CD4-positive, CD25-positive, alpha-beta regulatory T cell (primary cell): ENCODE data around the gene RNF38. TPM values are rescaled to one million over a fixed set of nuclear protein-coding genes. Genes with fewer than 3 reads are reported as not detected.
"Not testable (repeated sequence)": the region's sequence is repeated elsewhere in the genome, so short reads cannot be mapped to it uniquely, and the experiment has no call there.

Experiments
- ATAC-seq, 2 donors: fragments of 150-1000 bp; cut with Tn5 transposase; one replicate each; pipeline ENCODE4 v1.10.0; 2021; ENCODE audit warnings: low read depth in 2 of 2, moderate number of reproducible peaks in 2 of 2, moderate library complexity in 1 of 2
- DNase-seq, 3 donors: peaks; one replicate each; pipeline versions ENCODE4 v3.0.0 to v3.0.0-alpha.2; 2012 to 2022; ENCODE audit warnings: mixed read lengths in 1 of 3
- H3K27ac ChIP-seq: one replicate; pipeline ENCODE4 v1.7.0; 2013; ENCODE audit warnings: mild to moderate bottlenecking, low read length; ENCODE audit not compliant: insufficient read depth, poor library complexity, severe bottlenecking
- H3K27me3 ChIP-seq: one replicate; pipeline ENCODE4 v1.7.0; 2013; ENCODE audit warnings: low read length; ENCODE audit not compliant: control insufficient read depth, insufficient read depth
- H3K36me3 ChIP-seq: one replicate; pipeline ENCODE4 v1.7.0; 2013; ENCODE audit warnings: mild to moderate bottlenecking, low read length, moderate library complexity; ENCODE audit not compliant: control insufficient read depth, insufficient read depth
- H3K4me1 ChIP-seq: 2 replicates; pipeline ENCODE4 v1.7.0; 2013; ENCODE audit warnings: mild to moderate bottlenecking, low read length; ENCODE audit not compliant: insufficient read depth, control insufficient read depth, poor library complexity, severe bottlenecking
- H3K4me3 ChIP-seq: one replicate; pipeline ENCODE4 v1.7.0; 2013; ENCODE audit warnings: low read depth, mild to moderate bottlenecking, low read length, moderate library complexity
- H3K9me3 ChIP-seq, 2 experiments: 1 replicate in 1 of 2; 2 replicates in 1 of 2; pipeline ENCODE4 v1.7.0; 2013; ENCODE audit warnings: low read length in 2 of 2, mild to moderate bottlenecking in 1 of 2, moderate library complexity in 1 of 2; ENCODE audit not compliant: control insufficient read depth in 2 of 2
- H3K27ac Mint-ChIP-seq, 3 donors: one replicate each; pipeline ENCODE4 v1.8.0; 2020 to 2022; ENCODE audit warnings: mild to moderate bottlenecking in 3 of 3, mixed read lengths in 3 of 3, moderate library complexity in 2 of 3
- H3K27me3 Mint-ChIP-seq: one replicate; pipeline ENCODE4 v1.8.0; 2022; ENCODE audit warnings: mild to moderate bottlenecking, mixed read lengths
- H3K36me3 Mint-ChIP-seq: one replicate; pipeline ENCODE4 v1.8.0; 2020; ENCODE audit warnings: mixed read lengths
- H3K4me1 Mint-ChIP-seq, 4 donors: one replicate each; pipeline ENCODE4 v1.8.0; 2020 to 2022; ENCODE audit warnings: mixed read lengths in 4 of 4, mild to moderate bottlenecking in 1 of 4
- H3K4me3 Mint-ChIP-seq, 4 donors: one replicate each; pipeline ENCODE4 v1.8.0; 2020 to 2022; ENCODE audit warnings: mild to moderate bottlenecking in 4 of 4, mixed read lengths in 4 of 4, moderate library complexity in 3 of 4
- H3K9me3 Mint-ChIP-seq, 7 donors: one replicate each; pipeline ENCODE4 v1.8.0; 2020 to 2022; ENCODE audit warnings: mixed read lengths in 7 of 7, mild to moderate bottlenecking in 3 of 7, moderate library complexity in 2 of 7
- polyA plus RNA-seq, 4 donors: library from polyadenylated mRNA; unstranded; fragments of 300-500 nt; fragmentation: Illumina TruSeq; gene quantifications; one replicate each; pipeline ENCODE4 v1.2.3, GENCODE V29; 2021
- total RNA-seq: library from RNA; stranded (reverse); gene quantifications from one replicate; pipeline ENCODE4 v1.2.3, GENCODE V29; 2022

Gene RNF38
- total and polyA plus RNA-seq, 5 donors from 2014 or later = 16.0 to 103 (median 20.8) TPM

DNA sequence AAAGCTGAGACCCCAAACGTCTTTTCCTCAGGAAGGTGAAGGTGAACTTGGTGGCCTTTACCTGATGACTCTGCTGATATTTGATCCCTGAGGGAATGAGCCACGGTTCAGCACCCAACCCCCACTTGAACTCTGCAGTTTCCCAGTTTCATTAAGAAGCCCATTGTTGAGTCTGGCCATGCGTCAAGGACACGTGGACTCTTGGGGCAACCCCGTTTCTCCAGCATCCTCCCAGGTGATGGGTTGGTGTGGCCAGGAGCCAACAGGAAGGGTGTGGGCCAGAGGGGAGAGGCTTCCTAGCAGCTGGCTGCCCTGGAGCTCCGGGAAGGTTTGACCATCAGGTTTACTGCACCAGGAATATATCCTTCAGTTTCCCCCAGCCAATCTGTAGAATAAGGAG lies 82.3 kb downstream of the RNF38 start:
- no peak overlapping the region for H3K27ac ChIP-seq
- no peak overlapping the region for H3K27ac Mint-ChIP-seq
- no peak overlapping the region for H3K4me3 Mint-ChIP-seq
- no peak overlapping the region for H3K4me3 ChIP-seq
- ATAC-seq (no peak), DNase-seq (no peak)
- no peaks in the 10 kb centered on the region for H3K36me3 Mint-ChIP-seq
- H3K4me1 Mint-ChIP-seq = no peaks in the 10 kb centered on the region
- H3K36me3 ChIP-seq = no peaks in the 10 kb centered on the region
- peaks cover 5% of the 10 kb centered on the region for H3K27me3 Mint-ChIP-seq
- H3K9me3 ChIP-seq = no peaks in the 10 kb centered on the region
- no peaks in the 10 kb centered on the region for H3K4me1 ChIP-seq
- H3K27me3 ChIP-seq = no peaks in the 10 kb centered on the region
- peaks cover 0 to 2% (median 0%) of the 10 kb centered on the region in 7 donors for H3K9me3 Mint-ChIP-seq

DNA sequence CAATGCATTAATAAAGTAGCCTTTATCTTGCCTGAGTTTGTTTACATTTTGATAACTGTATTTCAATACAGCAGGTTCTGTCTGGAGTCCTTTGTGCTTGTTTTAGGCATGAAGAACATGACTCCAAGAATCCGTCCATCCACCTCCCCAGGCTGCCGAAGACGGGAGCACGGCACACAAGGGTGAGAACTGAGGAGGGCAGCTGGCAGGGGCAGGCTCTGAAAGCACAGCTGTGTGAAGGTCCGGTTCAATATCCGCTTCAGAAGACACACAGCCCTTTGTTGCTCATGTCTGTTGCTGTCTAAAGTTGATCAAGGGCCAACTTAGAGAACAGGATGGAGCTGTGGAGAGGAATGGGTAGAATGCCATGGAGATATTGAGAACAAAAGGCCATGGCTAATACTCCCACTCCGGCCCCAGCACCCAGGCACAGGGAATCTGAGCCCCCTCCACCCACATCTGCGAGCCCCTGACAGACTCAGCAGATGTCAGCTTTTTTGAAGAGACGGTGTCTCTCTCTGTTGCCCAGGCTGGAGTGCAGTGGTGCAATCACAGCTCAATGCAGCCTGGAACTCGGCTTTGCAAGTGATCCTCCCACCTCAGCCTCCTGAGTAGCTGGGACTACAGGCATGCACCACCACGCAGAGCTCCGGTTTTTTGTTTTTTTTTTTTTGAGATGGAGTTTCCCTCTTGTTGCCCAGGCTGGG lies 83.3 kb downstream of the RNF38 start:
- Mint-ChIP-seq H3K4me3 (no peak overlapping the region), H3K27ac (no peak overlapping the region), H3K4me1 (no peaks in the 10 kb centered on the region), H3K36me3 (no peaks in the 10 kb centered on the region), H3K27me3 (peaks cover 5% of the 10 kb centered on the region), H3K9me3 (peaks cover 0 to 2% (median 0%) of the 10 kb centered on the region in 7 donors)
- H3K27ac ChIP-seq = no peak overlapping the region
- H3K36me3 ChIP-seq = no peaks in the 10 kb centered on the region
- no peak overlapping the region for H3K4me3 ChIP-seq
- no peak for ATAC-seq
- no peaks in the 10 kb centered on the region for H3K9me3 ChIP-seq
- no peaks in the 10 kb centered on the region for H3K4me1 ChIP-seq
- no peaks in the 10 kb centered on the region for H3K27me3 ChIP-seq
- no peak for DNase-seq

- H3K27me3 ChIP-seq = no peaks in the 10 kb centered on the region
- H3K9me3 ChIP-seq = no peaks in the 10 kb centered on the region
- peaks cover 5% of the 10 kb centered on the region for H3K27me3 Mint-ChIP-seq
- no peak overlapping the region for H3K27ac Mint-ChIP-seq
- ATAC-seq = no peak
- peaks cover 0 to 4% (median 0%) of the 10 kb centered on the region in 4 donors for H3K4me1 Mint-ChIP-seq
- peaks cover 0 to 2% (median 0%) of the 10 kb centered on the region in 7 donors for H3K9me3 Mint-ChIP-seq
- H3K4me1 ChIP-seq = no peaks in the 10 kb centered on the region
- no peak overlapping the region for H3K4me3 ChIP-seq
- H3K4me3 Mint-ChIP-seq = no peak overlapping the region
- H3K36me3 Mint-ChIP-seq = no peaks in the 10 kb centered on the region
- H3K27ac ChIP-seq = no peak overlapping the region
- no peaks in the 10 kb centered on the region for H3K36me3 ChIP-seq
- DNase-seq = no peak
These were observed 84.0 kb downstream of the RNF38 start for GRCh38 chr9:36316049-36316448.

DNA sequence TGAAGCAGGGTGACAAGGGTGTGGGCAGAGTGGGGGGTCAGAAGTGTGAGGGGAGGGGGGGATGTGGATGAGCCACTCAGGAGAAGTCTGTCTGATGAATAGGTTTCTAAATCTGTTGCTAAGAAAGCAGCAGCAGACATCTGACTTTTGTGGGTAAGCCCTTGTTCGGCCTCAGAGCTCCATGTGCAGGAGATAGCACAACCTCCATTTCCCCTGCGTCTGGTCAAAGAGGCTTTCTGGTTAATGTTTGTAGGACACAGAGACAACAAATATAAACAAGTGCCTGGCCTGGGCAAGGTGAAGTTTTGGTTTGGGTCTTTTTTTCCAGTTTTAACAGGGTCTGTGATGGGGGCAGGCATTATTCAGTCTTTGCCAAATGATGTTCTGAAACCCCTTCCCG lies 84.8 kb downstream of the RNF38 start:
- ATAC-seq = no peak
- peak overlapping the region in 2 of 3 donors; percentile 69 to 82 for H3K27ac Mint-ChIP-seq

DNA sequence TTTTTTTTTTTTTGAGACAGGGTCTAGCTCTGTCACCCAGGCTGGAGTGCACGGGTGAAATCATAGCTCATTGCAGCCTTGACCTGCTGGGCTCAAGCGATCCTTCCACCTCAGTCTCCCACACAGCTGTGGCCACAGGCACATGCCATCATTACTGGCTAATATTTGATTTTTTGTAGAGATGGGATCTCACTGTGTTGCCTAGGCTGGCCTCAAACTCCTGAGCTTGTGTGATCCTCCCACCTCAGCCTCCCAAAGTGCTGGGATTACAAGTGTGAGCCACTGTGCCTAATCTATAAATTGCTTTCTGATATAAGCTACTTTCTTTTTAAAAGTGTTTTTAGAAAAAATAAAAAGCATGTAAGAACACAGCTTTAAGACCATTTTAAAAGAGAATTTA lies 85.3 kb downstream of the RNF38 start:
- H3K4me3 ChIP-seq = no peak overlapping the region
- Mint-ChIP-seq H3K9me3 (peaks cover 0 to 2% (median 0%) of the 10 kb centered on the region in 7 donors), H3K4me1 (peaks cover 0 to 5% (median 0%) of the 10 kb centered on the region in 4 donors), H3K36me3 (no peaks in the 10 kb centered on the region), H3K27ac (no peak overlapping the region), H3K4me3 (no peak overlapping the region), H3K27me3 (peaks cover 5% of the 10 kb centered on the region)
- H3K4me1 ChIP-seq = no peaks in the 10 kb centered on the region
- H3K9me3 ChIP-seq = no peaks in the 10 kb centered on the region
- ATAC-seq = no peak
- no peak overlapping the region for H3K27ac ChIP-seq
- H3K36me3 ChIP-seq = no peaks in the 10 kb centered on the region
- H3K27me3 ChIP-seq = no peaks in the 10 kb centered on the region
- no peak for DNase-seq

More for the DNA sequence above, 84.8 kb downstream of the RNF38 start:
- Histone ChIP-seq H3K27me3 (no peaks in the 10 kb centered on the region), H3K9me3 (no peaks in the 10 kb centered on the region), H3K36me3 (no peaks in the 10 kb centered on the region), H3K27ac (no peak overlapping the region), H3K4me1 (no peaks in the 10 kb centered on the region), H3K4me3 (no peak overlapping the region)
- H3K36me3 Mint-ChIP-seq = no peaks in the 10 kb centered on the region
- no peak for DNase-seq
- H3K9me3 Mint-ChIP-seq = peaks cover 0 to 2% (median 0%) of the 10 kb centered on the region in 7 donors
- no peak overlapping the region for H3K4me3 Mint-ChIP-seq
- H3K27me3 Mint-ChIP-seq = peaks cover 5% of the 10 kb centered on the region
- H3K4me1 Mint-ChIP-seq = peaks cover 0 to 5% (median 0%) of the 10 kb centered on the region in 4 donors

GRCh38 chr9:36306471-36307306 lies 93.4 kb downstream of the RNF38 start:
- DNase-seq (peak in 1 of 3 donors; percentile 37), ATAC-seq (no peak)
- Histone ChIP-seq H3K4me1 (peaks cover 8% of the 10 kb centered on the region), H3K4me3 (no peak overlapping the region), H3K36me3 (no peaks in the 10 kb centered on the region), H3K27ac (no peak overlapping the region), H3K27me3 (no peaks in the 10 kb centered on the region), H3K9me3 (no peaks in the 10 kb centered on the region)
- H3K4me3 Mint-ChIP-seq = peak overlapping the region in 3 of 4 donors; percentile 8 to 43 (median 17)
- peaks cover 4% of the 10 kb centered on the region for H3K27me3 Mint-ChIP-seq
- peaks cover 8 to 12% (median 11%) of the 10 kb centered on the region in 4 donors for H3K4me1 Mint-ChIP-seq
- H3K27ac Mint-ChIP-seq = peak overlapping the region in 1 of 3 donors; percentile 3
- H3K36me3 Mint-ChIP-seq = no peaks in the 10 kb centered on the region
- H3K9me3 Mint-ChIP-seq = no peaks in the 10 kb centered on the region

DNA sequence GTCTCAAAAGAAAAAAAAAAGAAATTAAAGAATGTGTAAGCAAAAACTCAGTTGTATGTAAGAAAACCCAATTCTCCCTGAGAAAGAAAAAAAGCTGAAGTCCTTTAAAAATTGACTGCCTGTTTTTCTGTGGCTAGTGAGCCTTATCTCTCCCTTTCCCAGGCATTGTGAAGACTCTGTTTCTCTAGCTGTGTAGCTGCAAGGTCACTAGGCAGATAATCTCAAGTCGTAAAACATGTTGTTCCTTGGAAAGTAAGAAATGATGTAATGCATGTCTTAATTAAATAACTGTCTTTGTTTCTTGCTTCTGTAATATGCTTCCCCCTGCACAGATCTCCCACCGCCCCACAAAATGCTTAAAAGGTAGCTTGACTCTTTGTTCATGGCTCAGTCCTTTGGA lies 95.7 kb downstream of the RNF38 start:
- not testable (repeated sequence) for H3K27me3 ChIP-seq, H3K9me3 Mint-ChIP-seq, H3K4me1 ChIP-seq, H3K36me3 ChIP-seq, H3K9me3 ChIP-seq, ATAC-seq, H3K27ac ChIP-seq, H3K27ac Mint-ChIP-seq, H3K4me3 ChIP-seq, H3K36me3 Mint-ChIP-seq, H3K27me3 Mint-ChIP-seq, H3K4me3 Mint-ChIP-seq, DNase-seq
- H3K4me1 Mint-ChIP-seq = peaks cover 5 to 12% (median 10%) of the 10 kb centered on the region in 4 donors
